CD4-positive, alpha-beta T cell treated with Interleukin-17A for 4 hours (primary cell): ENCODE data around the gene SMG5.
A peak's percentile ranks its signal among the peaks of the same experiment; 100 is the strongest.
"Not testable (repeated sequence)": the region's sequence is repeated elsewhere in the genome, so short reads cannot be mapped to it uniquely, and the experiment has no call there.

Experiments used
- DNase-seq: peaks from one replicate; pipeline ENCODE4 v3.0.0-alpha.2; 2020; ENCODE audit warnings: mixed read lengths

The SMG5 gene

GRCh38 chr1:156242738-156243137, 39.9 kb downstream of the SMG5 start:
- DNase-seq = no peak

DNA sequence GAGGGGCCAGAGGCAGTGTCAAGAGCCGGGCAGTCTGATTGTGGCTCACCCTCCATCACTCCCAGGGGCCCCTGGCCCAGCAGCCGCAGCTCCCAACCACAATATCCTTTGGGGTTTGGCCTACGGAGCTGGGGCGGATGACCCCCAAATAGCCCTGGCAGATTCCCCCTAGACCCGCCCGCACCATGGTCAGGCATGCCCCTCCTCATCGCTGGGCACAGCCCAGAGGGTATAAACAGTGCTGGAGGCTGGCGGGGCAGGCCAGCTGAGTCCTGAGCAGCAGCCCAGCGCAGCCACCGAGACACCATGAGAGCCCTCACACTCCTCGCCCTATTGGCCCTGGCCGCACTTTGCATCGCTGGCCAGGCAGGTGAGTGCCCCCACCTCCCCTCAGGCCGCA, 40.7 kb downstream of the SMG5 start, which contains the start of gene BGLAP:
Gene BGLAP (plus strand): TSS at position 259 of the 400 bp plus-strand sequence. CDS start 48 bp downstream, at position 307.
- DNase-seq = no peak

- DNase-seq = no peak
Measured at GRCh38 chr1:156241311-156241811, 41.3 kb downstream of the SMG5 start.

DNA sequence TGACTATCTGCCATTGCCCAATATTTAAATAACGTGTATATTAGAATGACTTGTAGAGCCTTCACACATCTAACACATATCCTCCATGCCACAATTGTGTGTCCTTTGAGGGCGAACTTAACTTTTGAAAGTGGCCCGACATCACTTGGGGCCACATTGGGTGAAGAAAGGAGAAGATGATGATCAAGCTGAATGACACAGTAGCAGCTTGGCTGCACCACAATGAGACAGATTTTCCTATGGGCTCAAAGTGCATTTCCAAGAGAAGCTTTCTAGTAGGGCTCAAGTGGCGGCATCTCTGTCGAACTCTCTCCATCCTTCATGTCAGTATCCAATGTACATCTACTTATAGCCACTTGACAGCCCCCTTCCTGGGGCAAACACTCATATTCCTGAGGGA, 44.4 kb downstream of the SMG5 start:
- no peak for DNase-seq

GRCh38 chr1:156236164-156236563, 46.5 kb downstream of the SMG5 start:
- DNase-seq = no peak

GRCh38 chr1:156233426-156234127, 49.0 kb downstream of the SMG5 start:
- DNase-seq = no peak

DNA sequence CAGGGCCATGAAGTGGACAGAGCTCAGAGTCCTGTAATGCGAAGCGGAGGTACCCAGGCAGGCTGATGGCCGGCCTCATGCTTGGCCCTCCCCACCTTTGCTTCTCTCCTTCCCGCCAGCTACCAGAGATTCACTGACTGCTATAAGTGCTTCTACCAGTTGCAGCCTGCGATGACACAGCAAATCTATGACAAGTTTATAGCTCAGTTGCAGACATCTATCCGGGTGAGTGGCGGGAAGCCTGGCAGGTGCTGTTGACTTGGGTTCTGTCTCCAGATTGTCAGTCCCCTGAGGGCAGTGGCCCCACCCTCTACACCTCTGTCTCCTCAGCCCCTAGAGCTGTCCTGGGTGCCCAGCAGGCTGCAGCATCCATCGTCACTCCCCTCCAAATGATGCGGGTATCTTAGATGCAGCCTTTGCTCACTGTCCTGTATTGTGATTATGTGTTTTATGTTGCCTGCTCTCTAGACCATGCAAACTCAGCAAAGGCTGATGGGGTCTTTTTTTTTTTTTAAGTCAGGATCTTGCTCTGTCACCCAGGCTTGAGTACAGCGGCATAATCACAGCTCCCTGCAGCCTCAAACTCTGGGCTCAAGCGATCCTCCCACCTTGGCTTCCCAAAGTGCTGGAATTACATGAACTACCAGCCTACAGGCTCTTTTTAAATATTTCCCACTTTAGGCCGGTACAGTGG, 50.3 kb downstream of the SMG5 start:
- DNase-seq = no peak

DNA sequence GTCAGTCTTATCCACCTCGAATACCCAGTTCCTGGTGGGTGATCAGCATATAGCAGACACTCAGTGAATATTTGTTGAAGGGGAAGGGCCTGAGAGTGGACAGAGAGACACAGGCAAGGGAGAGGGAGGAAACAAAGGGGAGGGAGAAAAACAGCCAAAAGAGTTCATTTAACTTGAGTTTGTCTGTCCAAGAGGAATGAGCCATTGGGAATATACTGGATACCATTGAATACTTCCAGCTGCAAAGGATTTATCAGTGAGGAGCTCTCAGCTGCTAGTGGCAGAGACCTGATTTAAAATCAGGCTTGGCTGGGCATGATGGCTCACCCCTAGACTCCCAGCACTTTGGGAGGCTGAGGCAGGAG, 52.2 kb downstream of the SMG5 start:
- no peak for DNase-seq

DNA sequence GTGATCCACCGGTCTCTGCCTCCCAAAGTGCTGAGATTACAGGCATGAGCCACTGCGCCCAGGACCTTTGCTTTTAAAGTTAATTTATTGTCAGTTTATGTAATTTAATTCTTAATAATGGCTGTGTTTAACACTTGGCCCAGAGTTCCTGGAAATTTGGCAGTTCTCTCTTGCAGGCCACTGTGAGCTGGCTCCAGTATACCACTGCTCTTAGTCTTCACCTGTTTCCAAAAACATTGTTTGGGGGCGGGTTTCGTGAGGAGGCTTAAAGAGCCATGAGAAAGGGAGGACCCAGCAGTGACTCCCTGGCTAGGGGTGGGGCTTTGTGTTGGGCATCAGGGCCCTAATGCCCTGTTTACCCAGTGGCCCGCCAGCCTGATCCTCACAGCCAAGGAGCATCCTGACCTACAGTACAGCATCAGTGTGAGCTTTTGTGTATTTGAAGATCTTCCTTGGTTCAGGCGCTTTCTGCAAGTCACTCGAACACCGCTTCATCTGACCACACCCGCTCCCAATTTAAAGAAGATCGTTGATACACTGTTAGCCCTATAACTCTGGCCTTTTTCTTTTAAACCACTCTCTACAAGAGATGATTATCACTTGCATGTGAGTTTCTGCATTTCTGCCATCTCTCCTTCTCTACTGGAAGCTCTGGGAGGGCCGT, 52.7 kb downstream of the SMG5 start:
- no peak for DNase-seq

DNA sequence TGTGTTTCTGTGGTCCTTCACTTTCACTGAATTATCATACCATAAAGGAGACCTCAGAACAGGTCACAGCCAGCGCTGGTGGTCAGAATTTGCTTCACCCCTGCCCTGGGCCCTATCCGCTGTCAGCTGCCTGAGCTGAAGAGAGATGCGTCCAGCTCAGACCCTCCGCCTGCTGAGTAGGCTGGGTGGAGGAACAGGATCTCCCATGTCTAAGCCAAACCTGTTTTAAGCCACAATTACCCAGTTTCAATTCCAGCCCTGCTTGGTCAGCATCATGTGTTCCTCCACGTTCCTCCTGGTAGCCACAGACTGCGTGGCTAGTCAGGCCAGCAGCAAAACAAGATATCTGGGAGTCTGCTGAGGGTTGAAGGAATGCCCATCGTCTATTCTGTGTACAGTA, 54.1 kb downstream of the SMG5 start:
- no peak for DNase-seq

GRCh38 chr1:156226782-156227181, 55.8 kb downstream of the SMG5 start:
- no peak for DNase-seq

DNA sequence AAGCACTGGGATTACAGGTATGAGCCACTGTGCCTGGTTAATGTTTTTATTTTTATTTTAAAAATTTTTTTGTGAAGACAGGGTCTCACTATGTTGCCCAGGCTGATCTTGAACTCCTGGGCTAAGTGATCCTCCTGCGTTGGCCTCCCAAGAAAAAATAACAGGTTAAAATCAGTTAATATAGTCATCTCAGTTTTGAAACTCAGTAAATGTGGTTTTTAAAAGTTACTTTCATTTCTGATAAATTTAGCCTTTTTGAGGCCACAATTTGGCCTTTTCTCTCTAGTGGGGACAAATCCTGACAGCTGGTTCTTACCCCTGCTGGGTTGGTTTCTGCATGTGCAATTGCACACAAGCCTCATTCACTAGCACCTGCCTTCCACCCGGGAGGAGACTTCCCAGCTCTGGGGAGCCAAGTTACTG, 56.5 kb downstream of the SMG5 start:
- no peak for DNase-seq

GRCh38 chr1:156225677-156226014, 57.0 kb downstream of the SMG5 start:
- no peak for DNase-seq

GRCh38 chr1:156221986-156222692, 60.5 kb downstream of the SMG5 start:
- DNase-seq = no peak

- no peak for DNase-seq
Measured at GRCh38 chr1:156220226-156220625, 62.4 kb downstream of the SMG5 start.

DNA sequence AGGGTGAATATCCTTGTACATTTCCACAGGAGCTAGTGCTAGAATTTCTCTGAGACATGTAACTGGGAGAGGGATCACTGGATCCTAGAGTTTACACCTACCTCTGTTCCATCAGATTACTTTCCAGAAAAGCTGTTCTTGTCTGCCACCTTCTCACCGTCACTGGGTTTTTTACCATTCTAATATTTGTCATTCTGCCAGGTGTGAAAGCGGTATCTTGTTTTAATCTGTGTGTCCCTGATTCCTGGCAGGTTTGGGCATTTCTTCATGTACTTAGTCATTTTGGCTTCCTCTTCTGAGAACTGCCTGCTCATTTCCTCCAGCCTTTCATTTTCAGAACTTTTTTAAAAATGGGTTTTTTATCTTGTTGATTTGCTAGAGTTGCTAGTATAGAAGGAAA, 64.8 kb downstream of the SMG5 start:
- peak; percentile 40 for DNase-seq

DNA sequence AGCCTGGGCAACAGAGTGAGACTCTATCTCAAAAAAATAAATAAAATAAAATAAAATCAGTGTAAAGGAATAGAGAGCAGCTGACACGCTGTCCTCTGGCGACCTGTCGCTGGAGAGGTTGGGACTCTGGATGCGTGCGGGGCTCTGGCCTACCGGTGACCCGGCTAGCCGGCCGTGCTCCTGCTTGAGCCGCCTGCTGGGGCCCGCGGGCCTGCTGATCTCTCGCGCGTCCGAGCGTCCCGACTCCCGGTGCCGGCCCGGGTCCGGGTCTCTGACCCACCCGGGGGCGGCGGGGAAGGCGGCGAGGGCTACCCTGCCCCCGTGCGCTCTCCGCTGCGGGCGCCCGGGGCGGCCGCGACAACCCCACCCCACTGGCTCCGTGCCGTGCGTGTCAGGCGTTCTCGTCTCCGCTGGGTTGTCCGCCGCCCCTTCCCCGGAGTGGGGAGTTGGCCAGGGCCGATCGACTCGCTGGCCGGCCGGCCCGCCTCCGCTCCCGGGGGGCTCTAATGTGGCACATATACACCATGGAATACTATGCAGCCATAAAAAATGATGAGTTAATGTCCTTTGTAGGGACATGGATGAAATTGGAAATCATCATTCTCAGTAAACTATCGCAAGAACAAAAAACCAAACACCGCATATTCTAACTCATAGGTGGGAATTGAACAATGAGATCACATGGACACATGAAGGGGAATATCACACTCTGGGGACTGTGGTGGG, 66.1 kb downstream of the SMG5 start:
- not testable (repeated sequence) for DNase-seq

DNA sequence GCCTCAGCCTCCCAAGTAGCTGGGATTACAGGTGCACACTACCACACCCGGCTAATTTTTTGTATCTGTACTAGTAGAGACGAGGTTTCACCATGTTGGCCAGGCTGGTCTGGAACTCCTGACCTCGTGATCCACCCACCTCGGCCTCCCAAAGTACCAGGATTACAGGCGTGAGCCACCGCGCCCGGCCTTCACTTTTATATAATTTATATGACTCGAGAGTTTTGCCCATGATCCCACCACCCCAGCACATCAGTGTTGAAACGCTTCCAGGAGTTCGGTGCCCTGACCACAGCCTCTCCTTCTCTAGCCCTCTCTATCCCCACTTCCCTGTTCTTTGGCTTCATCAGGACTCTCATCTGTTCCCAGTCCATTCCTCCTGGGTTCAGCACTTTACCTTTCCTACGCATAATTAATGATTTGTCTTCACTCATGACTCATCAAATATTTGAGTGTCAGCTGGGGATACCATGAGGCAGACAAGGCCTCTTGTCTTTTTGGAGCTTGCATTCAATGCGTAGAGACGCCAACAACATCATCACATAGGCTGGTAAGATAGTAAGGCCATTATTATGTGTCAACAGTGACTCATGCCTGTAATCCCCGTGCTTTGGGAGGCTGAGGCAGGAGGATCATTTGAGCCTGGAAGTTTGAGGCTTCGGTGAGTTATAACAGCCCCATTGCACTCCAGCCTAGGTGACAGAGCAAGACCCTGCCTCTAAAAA, 68.4 kb downstream of the SMG5 start:
- DNase-seq = peak; percentile 18

DNA sequence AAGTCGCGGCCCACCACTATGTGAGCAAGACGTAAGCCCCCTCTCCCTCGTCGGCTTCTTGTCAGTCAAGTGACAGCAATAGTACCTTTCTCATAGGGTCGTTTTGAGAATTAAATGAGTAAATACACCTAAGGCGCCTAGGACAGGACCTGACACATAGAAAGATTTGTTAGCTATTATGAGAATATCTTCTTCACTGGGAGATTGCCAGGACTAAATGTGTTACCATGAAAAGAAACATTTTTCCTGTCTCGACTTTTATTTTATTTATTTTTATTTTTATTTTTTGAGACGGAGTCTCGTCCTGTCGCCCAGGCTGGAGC, 69.0 kb downstream of the SMG5 start:
- no peak for DNase-seq

DNA sequence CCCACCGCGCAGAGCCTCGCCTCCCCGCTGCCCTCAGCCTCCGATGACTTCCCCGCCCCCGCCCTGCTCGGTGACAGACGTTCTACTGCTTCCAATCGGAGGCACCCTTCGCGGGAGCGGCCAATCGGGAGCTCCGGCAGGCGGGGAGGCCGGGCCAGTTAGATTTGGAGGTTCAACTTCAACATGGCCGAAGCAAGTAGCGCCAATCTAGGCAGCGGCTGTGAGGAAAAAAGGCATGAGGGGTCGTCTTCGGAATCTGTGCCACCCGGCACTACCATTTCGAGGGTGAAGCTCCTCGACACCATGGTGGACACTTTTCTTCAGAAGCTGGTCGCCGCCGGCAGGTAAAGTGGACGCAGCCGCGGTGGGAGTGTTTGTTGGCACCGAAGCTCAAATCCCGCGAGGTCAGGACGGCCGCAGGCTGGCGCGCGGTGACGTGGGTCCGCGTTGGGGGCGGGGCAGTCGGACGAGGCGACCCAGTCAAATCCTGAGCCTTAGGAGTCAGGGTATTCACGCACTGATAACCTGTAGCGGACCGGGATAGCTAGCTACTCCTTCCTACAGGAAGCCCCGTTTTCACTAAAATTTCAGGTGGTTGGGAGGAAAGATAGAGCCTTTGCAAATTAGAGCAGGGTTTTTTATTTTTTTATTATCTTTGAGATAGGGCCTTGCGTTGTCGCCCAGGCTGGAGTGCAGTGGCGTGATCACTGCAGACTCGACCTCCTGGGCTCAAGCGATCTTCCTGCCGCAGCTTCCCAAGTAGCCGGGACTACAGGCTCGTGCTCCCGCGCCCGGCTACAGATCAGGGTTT, 69.6 kb downstream of the SMG5 start, which contains the start of gene PMF1:
Gene PMF1 (plus strand): TSS at position 175 of the 811 bp plus-strand sequence. CDS start 9 bp downstream, at position 184.
- DNase-seq = peak; percentile 96

GRCh38 chr1:156212130-156212529, 70.5 kb downstream of the SMG5 start:
- DNase-seq = no peak
